WERI-Rb-1 (cell line): ENCODE data around the gene SFMBT1.

Experiments used
- DNase-seq: peaks from one replicate; pipeline ENCODE4 v3.0.0-alpha.2; 2020
- H3K27ac ChIP-seq: fragments of 250-450 bp; sonication (Bioruptor Pico); 2 replicates; pipeline ENCODE4 v1.5.1; 2020; ENCODE audit warnings: mild to moderate bottlenecking, moderate library complexity
- H3K27me3 ChIP-seq: fragments of 250-450 bp; sonication (Bioruptor Pico); 2 replicates; pipeline ENCODE4 v1.5.1; 2021; ENCODE audit warnings: mild to moderate bottlenecking, low read depth, moderate library complexity; ENCODE audit not compliant: insufficient read depth, severe bottlenecking
- H3K36me3 ChIP-seq: fragments of 250-450 bp; sonication (Bioruptor Pico); 2 replicates; pipeline ENCODE4 v1.5.1; 2020; ENCODE audit warnings: mild to moderate bottlenecking, moderate library complexity
- H3K4me3 ChIP-seq: 2 replicates; pipeline ENCODE4 v1.5.1; 2011; ENCODE audit warnings: low read depth, mild to moderate bottlenecking, control low read depth, low read length
- H3K9me3 ChIP-seq: fragments of 250-450 bp; sonication (Bioruptor Pico); 2 replicates; pipeline ENCODE4 v1.5.1; 2021; ENCODE audit warnings: mild to moderate bottlenecking, moderate library complexity; ENCODE audit not compliant: severe bottlenecking
- CTCF ChIP-seq: IDR thresholded peaks from 2 replicates; pipeline ENCODE4 v1.5.1; 2011; ENCODE audit warnings: low read depth, mild to moderate bottlenecking, control low read depth, inconsistent platforms, low read length

SFMBT1 gene

GRCh38 chr3:52857133-52857532 lies 188.7 kb downstream of the SFMBT1 start:
- Histone ChIP-seq H3K27ac (no peak overlapping the region), H3K36me3 (peaks cover 3% of the 10 kb centered on the region), H3K4me3 (no peak overlapping the region), H3K27me3 (no peaks in the 10 kb centered on the region), H3K9me3 (no peaks in the 10 kb centered on the region)
- TF ChIP-seq CTCF, result no peak
- no peak for DNase-seq

GRCh38 chr3:52856666-52857065 lies 189.2 kb downstream of the SFMBT1 start:
- Histone ChIP-seq H3K9me3 (no peaks in the 10 kb centered on the region), H3K27me3 (no peaks in the 10 kb centered on the region), H3K27ac (no peak overlapping the region), H3K4me3 (no peak overlapping the region), H3K36me3 (peaks cover 8% of the 10 kb centered on the region)
- DNase-seq, result no peak
- TF ChIP-seq CTCF, result no peak

GRCh38 chr3:52854013-52854412 lies 191.9 kb downstream of the SFMBT1 start:
- Histone ChIP-seq H3K4me3 (no peak overlapping the region), H3K27ac (no peak overlapping the region), H3K9me3 (no peaks in the 10 kb centered on the region), H3K36me3 (peaks cover 15% of the 10 kb centered on the region), H3K27me3 (no peaks in the 10 kb centered on the region)
- DNase-seq, result no peak
- no peak for TF ChIP-seq CTCF
